Smooth muscle cell (in vitro differentiated cells): ENCODE results near the gene PIM3. TPM values are rescaled to one million over a fixed set of nuclear protein-coding genes. Genes with fewer than 3 reads are reported as not detected.
"Not testable (repeated sequence)": the region's sequence is repeated elsewhere in the genome, so short reads cannot be mapped to it uniquely, and the experiment has no call there.

Source experiments
- DNase-seq: peaks from one replicate; lab custom pipeline; 2025; ENCODE audit not compliant: unreplicated experiment; lab: John Stamatoyannopoulos, UW
- H2AFZ ChIP-seq: fragments of 200-600 bp; sonication (generic); 2 replicates; pipeline ENCODE4 v1.6.0; 2016; ENCODE audit warnings: antibody characterized with exemption, low read depth, mild to moderate bottlenecking
- H3F3A ChIP-seq: fragments of 200-600 bp; sonication (generic); 2 replicates; pipeline ENCODE4 v1.6.0; 2017; ENCODE audit warnings: antibody characterized with exemption, low read depth
- H3K27ac ChIP-seq: fragments of 200-600 bp; sonication (generic); 2 replicates; pipeline ENCODE4 v1.5.1; 2016; ENCODE audit warnings: low read depth, mild to moderate bottlenecking
- H3K27me3 ChIP-seq: fragments of 200-600 bp; sonication (generic); 2 replicates; pipeline ENCODE4 v1.6.1; 2016; ENCODE audit warnings: low read depth, mild to moderate bottlenecking
- H3K36me3 ChIP-seq: fragments of 200-600 bp; sonication (generic); 2 replicates; pipeline ENCODE4 v1.5.1; 2016; ENCODE audit warnings: low read depth
- H3K4me1 ChIP-seq: fragments of 200-600 bp; sonication (generic); 2 replicates; pipeline ENCODE4 v1.5.1; 2016; ENCODE audit warnings: low read depth
- H3K4me2 ChIP-seq: fragments of 200-600 bp; sonication (generic); 2 replicates; pipeline ENCODE4 v1.6.0; 2016; ENCODE audit warnings: mild to moderate bottlenecking
- H3K4me3 ChIP-seq: fragments of 200-600 bp; sonication (generic); 2 replicates; pipeline ENCODE4 v1.5.1; 2016; ENCODE audit warnings: mild to moderate bottlenecking
- H3K79me2 ChIP-seq: fragments of 200-600 bp; sonication (generic); 2 replicates; pipeline ENCODE4 v1.6.0; 2016; ENCODE audit warnings: low read depth, mild to moderate bottlenecking
- H3K9ac ChIP-seq: fragments of 200-600 bp; sonication (generic); 2 replicates; pipeline ENCODE4 v1.6.0; 2016; ENCODE audit warnings: low read depth
- H3K9me3 ChIP-seq: fragments of 200-600 bp; sonication (generic); replicated peaks from 2 replicates; pipeline ENCODE4 v1.5.1; 2016; ENCODE audit warnings: low read depth
- H4K20me1 ChIP-seq: fragments of 200-600 bp; sonication (generic); 2 replicates; pipeline ENCODE4 v1.6.0; 2016; ENCODE audit warnings: low read depth
- WGBS: methylation state at CpG from one replicate; pipeline ENCODE4 v1.1.7; 2016; ENCODE audit warnings: low lambda C conversion rate; 5-methylcytosine and 5-hydroxymethylcytosine counted together
- polyA plus RNA-seq: library from polyadenylated mRNA; unstranded; fragments of >200 nt; fragmentation: Nextera tagmentation; extraction: Ambion mirVana; gene quantifications from 2 replicates; pipeline ENCODE4 v1.2.1, GENCODE V29; 2016
- total RNA-seq: library from RNA; depleted of rRNA; stranded (reverse); fragments of >200 nt; gene quantifications from 2 replicates; pipeline ENCODE4 v1.2.3, GENCODE V29; 2014
- TF ChIP-seq, protein P1 (sequence below): fragments of 200-600 bp; sonication (generic); IDR thresholded peaks from 2 replicates; pipeline ENCODE4 v1.5.1; 2017; ENCODE audit warnings: borderline replicate concordance, mild to moderate bottlenecking, antibody characterized with exemption; ENCODE audit not compliant: insufficient read depth, poor library complexity, severe bottlenecking

PIM3 gene
- total and polyA plus RNA-seq, 2 experiments from 2014 or later: 19.1 to 43.3 TPM

DNA sequence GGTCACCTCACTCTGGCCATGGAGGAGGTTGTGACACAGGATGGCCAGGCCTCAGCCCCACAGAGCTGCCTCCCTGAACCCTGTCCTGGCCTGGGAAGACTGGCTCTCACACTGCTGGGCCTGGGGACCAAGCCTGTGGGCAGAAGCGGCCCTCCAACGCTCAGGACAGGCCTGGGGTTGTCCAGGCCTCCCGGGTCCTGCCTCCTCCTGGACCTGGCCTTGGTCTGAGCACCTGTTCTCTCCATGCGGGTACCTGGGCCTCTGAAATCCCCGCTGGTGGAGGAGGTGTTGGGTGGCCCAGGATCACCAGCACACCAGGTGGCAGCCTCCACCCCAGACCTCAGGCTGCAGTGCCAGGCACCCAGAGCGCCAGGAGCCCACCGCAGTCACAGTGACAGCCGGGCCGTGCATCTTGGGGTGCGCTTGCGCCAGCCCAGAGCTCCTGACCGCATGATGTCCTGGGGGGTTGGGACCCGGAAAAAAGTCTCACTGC lies 16.1 kb upstream of the PIM3 start:
- Histone ChIP-seq H3K4me1 (peaks cover 12% of the 10 kb centered on the region), H3K4me3 (no peak overlapping the region), H3K36me3 (no peaks in the 10 kb centered on the region), H3K9me3 (no peaks in the 10 kb centered on the region), H4K20me1 (no peaks in the 10 kb centered on the region), H3K27ac (peak overlapping the region; percentile 24), H3K9ac (no peak overlapping the region), H2AFZ (no peak overlapping the region), H3K27me3 (no peaks in the 10 kb centered on the region), H3F3A (no peaks in the 10 kb centered on the region), H3K4me2 (no peak overlapping the region), H3K79me2 (no peaks in the 10 kb centered on the region)
- TF ChIP-seq, protein P1, sequence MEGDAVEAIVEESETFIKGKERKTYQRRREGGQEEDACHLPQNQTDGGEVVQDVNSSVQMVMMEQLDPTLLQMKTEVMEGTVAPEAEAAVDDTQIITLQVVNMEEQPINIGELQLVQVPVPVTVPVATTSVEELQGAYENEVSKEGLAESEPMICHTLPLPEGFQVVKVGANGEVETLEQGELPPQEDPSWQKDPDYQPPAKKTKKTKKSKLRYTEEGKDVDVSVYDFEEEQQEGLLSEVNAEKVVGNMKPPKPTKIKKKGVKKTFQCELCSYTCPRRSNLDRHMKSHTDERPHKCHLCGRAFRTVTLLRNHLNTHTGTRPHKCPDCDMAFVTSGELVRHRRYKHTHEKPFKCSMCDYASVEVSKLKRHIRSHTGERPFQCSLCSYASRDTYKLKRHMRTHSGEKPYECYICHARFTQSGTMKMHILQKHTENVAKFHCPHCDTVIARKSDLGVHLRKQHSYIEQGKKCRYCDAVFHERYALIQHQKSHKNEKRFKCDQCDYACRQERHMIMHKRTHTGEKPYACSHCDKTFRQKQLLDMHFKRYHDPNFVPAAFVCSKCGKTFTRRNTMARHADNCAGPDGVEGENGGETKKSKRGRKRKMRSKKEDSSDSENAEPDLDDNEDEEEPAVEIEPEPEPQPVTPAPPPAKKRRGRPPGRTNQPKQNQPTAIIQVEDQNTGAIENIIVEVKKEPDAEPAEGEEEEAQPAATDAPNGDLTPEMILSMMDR: no peak
- DNase-seq: no peak
- WGBS: 94% methylated on average over 13 of the region's 13 CpGs

DNA sequence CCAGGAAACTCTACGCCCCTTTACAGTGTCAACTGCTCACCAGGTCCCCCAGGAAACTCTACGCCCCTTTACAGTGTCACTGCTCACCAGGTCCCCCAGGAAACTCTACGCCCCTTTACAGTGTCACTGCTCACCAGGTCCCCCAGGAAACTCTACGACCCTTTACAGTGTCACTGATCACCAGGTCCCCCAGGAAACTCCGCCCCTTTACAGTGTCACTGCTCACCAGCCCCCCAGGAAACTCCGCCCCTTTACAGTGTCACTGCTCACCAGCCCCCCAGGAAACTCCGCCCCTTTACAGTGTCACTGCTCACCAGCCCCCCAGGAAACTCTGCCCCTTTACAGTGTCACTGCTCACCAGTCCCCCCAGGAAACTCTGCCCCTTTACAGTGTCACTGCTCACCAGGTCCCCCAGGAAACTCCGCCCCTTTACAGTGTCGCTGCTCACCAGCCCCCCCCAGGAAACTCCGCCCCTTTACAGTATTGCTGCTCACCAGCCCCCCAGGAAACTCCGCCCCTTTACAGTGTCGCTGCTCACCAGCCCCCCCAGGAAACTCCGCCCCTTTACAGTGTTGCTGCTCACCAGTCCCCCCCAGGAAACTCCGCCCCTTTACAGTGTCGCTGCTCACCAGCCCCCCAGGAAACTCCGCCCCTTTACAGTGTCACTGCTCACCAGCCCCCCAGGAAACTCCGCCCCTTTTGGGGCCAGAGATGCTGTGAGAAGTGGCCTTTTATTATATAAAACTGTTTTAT lies 15.4 kb upstream of the PIM3 start:
- H3K36me3 ChIP-seq, H3K79me2 ChIP-seq, H3K9me3 ChIP-seq, DNase-seq, H3K9ac ChIP-seq, H3K4me3 ChIP-seq, H3F3A ChIP-seq, H3K27me3 ChIP-seq, H4K20me1 ChIP-seq, H3K4me2 ChIP-seq, H2AFZ ChIP-seq: not testable (repeated sequence)
- H3K27ac ChIP-seq: peak overlapping the region; percentile 46
- WGBS: 68% methylated on average over 11 of the region's 17 CpGs
- peaks cover 12% of the 10 kb centered on the region for H3K4me1 ChIP-seq

DNA sequence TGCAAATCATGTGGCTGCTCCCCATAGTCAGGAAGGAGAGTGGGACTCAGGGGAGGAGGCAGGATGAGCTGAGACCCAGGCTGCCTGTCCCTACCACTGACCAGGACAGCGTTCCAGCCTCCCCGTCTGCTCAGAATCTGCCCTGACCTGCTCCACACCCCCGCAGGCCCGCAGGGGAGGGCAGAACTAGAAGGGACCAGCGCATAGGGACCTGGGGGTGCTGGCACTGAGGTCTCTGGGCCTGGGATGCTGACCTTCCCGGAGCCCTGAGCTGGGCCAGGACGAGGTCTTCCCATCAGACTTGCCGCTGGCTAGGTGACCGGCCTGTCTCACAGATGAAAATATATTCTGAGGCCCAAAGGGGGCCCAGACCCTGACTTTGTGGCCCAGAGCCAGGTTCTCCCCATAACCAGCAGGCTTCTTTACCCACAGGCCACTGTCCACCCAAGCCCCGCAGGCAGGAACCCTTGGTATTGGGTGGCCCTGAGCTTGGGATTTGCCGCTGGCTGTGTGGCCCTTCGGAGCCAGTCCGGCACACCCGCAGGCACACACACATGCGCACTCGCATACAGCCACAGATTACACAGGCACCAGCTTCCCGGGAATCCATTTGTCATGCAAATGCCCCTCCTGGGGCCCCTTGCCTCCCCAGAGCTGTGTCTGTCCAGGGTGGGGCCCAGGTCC lies 13.8 kb upstream of the PIM3 start:
- DNase-seq: no peak
- H3K4me1 ChIP-seq: peaks cover 12% of the 10 kb centered on the region
- TF ChIP-seq, protein P1: no peak
- H3K79me2 ChIP-seq: no peaks in the 10 kb centered on the region
- no peaks in the 10 kb centered on the region for H3K27me3 ChIP-seq
- H4K20me1 ChIP-seq: no peaks in the 10 kb centered on the region
- no peak overlapping the region for H3K9ac ChIP-seq
- H3K27ac ChIP-seq: peak overlapping the region; percentile 52
- no peaks in the 10 kb centered on the region for H3K36me3 ChIP-seq
- H2AFZ ChIP-seq: no peak overlapping the region
- H3K9me3 ChIP-seq: no peaks in the 10 kb centered on the region
- no peak overlapping the region for H3K4me3 ChIP-seq
- WGBS: 57% methylated on average over 17 of the region's 17 CpGs
- H3F3A ChIP-seq: no peaks in the 10 kb centered on the region
- no peak overlapping the region for H3K4me2 ChIP-seq

DNA sequence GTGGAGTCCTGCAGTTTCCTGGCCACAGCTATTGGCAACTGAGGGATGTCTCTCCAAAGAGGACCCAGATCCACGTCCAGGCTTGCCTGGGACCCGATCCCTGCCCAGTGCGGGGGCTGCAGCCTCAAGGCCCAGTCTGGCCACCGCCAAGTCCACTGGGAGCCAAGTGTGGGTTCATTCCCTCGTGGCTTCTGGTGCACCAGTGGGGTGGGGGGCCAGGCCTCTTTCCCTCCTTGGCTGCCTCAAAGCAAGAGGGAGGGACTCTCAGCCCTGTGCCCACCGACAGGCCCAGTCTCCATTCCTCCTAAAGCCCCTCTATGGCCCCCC lies 13.3 kb upstream of the PIM3 start:
- no peaks in the 10 kb centered on the region for H3K36me3 ChIP-seq
- 79% methylated on average over 6 of the region's 6 CpGs for WGBS
- no peaks in the 10 kb centered on the region for H3K79me2 ChIP-seq
- no peak overlapping the region for H3K9ac ChIP-seq
- H4K20me1 ChIP-seq: no peaks in the 10 kb centered on the region
- H3K4me2 ChIP-seq: no peak overlapping the region
- peaks cover 17% of the 10 kb centered on the region for H3K4me1 ChIP-seq
- H2AFZ ChIP-seq: no peak overlapping the region
- DNase-seq: no peak
- no peak overlapping the region for H3K4me3 ChIP-seq
- peak overlapping the region; percentile 52 for H3K27ac ChIP-seq
- no peaks in the 10 kb centered on the region for H3K27me3 ChIP-seq
- H3K9me3 ChIP-seq: no peaks in the 10 kb centered on the region
- H3F3A ChIP-seq: no peaks in the 10 kb centered on the region
- TF ChIP-seq, protein P1: no peak
